GM10266 (cell line): ENCODE measurements around the gene PLEKHH2.
A peak's percentile ranks its signal among the peaks of the same experiment; 100 is the strongest.
"Not testable (repeated sequence)": the region's sequence is repeated elsewhere in the genome, so short reads cannot be mapped to it uniquely, and the experiment has no call there.

Source experiments
- DNase-seq: peaks from one replicate; pipeline ENCODE4 v3.0.0; 2012; ENCODE audit errors: extremely low spot score
- TF ChIP-seq, protein P1 (sequence below): IDR thresholded peaks from 2 replicates; pipeline ENCODE4 v1.5.1; 2012; ENCODE audit warnings: mild to moderate bottlenecking, low read depth; ENCODE audit not compliant: control insufficient read depth, insufficient read depth; ENCODE audit errors: missing control alignments

Gene PLEKHH2

DNA sequence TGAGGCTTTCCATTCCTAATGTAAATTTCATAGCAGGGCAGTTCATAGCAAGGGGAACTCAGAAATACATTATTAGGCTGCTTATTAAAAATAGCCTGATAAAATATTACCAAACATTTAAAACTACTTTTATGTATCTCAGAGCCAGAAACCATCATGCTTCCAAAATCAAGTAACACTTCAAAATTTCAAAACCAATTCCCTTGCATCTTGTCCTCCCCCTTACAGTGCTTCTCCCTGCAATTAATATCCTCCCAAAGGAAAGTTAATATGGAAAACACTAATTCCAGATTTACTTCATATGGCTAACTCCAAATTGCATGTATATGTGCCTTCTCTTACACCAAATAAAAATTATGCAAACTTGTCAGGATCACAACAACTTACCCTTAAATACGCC lies 6.6 kb downstream of the PLEKHH2 start:
- TF ChIP-seq, protein P1, sequence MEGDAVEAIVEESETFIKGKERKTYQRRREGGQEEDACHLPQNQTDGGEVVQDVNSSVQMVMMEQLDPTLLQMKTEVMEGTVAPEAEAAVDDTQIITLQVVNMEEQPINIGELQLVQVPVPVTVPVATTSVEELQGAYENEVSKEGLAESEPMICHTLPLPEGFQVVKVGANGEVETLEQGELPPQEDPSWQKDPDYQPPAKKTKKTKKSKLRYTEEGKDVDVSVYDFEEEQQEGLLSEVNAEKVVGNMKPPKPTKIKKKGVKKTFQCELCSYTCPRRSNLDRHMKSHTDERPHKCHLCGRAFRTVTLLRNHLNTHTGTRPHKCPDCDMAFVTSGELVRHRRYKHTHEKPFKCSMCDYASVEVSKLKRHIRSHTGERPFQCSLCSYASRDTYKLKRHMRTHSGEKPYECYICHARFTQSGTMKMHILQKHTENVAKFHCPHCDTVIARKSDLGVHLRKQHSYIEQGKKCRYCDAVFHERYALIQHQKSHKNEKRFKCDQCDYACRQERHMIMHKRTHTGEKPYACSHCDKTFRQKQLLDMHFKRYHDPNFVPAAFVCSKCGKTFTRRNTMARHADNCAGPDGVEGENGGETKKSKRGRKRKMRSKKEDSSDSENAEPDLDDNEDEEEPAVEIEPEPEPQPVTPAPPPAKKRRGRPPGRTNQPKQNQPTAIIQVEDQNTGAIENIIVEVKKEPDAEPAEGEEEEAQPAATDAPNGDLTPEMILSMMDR, result no peak
- no peak for DNase-seq

DNA sequence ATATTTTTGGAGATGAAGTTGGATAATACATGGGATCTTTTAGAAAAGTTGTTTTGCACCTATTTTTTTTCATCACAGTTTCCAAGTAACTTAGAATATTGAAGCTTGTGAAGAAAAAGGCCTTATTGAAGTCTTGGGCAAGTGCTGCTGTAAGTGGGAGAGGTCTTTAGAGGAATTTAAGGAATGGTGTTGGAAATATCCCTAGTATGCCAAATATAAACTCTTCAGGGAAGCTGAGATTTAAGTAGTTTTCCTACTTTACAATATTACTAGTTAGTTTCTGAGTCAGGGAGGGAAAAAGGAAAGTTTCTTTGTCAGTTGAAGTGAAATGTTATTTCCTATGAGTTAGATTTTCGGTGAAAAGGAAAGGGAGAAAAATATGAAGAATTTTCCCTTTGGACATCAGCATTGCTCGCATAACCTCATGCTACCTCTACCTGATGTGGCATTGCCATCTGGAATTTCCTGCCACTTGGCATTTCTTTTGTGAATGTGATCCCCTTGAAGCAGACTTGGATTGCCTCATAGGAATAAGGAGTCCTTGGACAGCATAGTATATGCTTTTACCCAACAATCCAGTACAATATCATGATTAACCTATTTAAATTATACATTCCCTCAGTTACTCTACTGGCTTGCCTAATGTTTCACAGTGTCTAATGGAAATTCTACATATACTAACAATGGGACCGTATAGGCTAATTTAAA lies 12.1 kb downstream of the PLEKHH2 start:
- TF ChIP-seq, protein P1, result no peak

DNA sequence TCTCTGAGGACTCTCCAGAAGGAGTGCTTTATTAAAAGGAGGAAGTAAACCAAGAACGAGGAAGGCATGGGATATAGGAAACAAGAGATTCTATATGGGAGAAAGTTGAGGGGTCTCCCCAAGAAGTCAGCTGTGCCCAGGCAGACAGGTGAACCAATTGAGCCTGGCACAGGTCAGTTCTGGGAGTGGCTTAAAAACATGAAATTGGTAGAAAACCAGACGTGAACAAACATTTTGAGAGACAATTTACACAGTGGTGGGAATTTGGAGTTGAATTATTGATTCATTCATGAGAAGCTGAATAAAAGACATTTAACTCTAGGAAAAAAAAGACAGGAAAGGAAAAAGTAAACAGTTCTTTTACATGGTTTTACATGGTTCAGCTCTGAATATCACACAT lies 16.4 kb downstream of the PLEKHH2 start:
- TF ChIP-seq, protein P1, result no peak

More for the DNA sequence above, 12.1 kb downstream of the PLEKHH2 start:
- no peak for DNase-seq

DNA sequence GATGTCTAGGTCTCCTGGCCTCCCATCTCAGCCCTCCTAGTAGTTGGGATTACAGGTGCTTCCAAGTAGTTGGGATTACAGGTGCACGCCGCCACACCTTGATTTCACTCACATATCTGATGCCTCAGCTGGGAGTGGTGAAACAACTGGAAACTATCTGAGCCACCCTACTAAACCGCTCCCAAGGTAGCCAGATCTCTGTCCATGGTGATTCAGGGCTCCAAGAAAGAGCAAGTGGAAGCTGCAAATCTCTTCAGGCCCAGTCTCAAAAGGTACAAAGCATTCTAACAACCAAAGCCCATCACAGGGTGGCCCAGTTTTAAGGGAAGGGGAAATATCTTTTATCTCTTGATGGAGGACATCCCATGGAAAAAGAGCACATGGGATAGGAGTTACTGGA lies 20.2 kb downstream of the PLEKHH2 start:
- DNase-seq, result no peak
- TF ChIP-seq, protein P1, result no peak

More for the DNA sequence above, 16.4 kb downstream of the PLEKHH2 start:
- DNase-seq, result no peak

DNA sequence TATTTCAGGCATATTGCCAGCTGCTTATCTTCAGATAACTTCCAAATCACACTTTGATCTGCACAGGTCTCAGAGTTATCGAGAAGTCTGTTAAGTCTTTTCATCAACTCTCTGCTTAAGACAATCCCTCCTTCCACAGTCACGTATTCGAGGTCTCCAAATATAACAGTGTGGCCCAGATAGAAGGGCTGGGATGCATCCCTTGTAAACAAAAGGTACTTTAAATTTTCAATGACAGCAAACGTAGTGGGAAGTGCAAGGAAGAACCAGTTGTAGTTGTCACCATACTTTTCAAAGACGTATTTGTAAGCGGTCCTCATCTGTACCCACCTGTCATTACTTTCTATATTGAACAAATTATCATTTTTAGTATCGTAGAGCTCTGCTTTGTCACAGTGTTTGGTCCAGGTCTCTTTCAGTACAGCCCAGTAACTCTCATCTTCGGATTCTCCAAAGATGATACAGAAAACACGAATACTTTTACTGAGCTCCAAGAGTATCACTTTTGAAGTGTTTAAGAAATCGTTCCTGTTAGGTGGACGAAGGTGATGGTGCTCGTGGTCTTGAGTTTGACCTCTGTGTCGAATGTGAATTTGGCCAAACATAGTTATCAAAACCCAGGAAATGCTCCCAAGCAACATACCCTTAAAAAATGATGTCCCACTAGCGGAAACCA lies 38.7 kb downstream of the PLEKHH2 start:
- DNase-seq, result no peak
- TF ChIP-seq, protein P1, result no peak

DNA sequence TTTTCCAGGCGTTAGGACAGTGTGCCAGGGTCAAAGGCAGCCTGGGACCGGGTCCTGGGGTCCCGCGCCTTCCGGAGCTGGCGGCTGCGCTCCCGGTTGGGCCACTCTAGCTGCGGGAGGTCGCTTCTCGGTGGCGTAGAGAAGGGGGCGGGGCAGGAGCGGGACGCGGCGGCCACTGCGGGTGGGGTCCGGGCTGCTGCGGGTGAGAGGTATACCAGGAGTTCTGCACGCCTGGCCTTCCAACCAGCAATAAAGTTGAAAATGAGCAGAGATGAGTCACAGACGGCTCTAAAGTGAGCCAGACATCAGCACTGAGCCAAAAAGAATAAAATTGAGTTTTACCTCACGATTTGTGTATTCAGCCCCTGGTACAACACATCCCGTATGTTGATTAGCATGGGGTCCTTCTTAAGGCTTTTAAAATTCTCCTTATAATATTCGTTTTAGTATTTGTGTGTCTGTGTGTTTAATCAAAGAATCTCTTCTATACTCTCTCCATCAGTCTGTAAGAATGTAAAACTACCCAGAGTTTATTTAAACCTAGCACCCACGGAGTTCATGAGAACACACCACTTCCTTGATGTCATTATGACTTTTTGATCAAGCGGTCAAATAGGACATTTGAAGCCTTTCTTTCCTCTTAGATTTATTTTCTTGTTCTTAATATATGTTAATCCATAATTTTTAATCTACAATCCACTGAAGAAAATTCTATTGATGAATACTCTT lies 39.4 kb downstream of the PLEKHH2 start, which contains the start of gene C1GALT1C1L:
Gene C1GALT1C1L, minus strand, starts transcription at position 108 of the 729 bp plus-strand sequence. Its CDS starts 107 bp downstream, at position 1.
- TF ChIP-seq, protein P1, result no peak
- peak; percentile 44 for DNase-seq

DNA sequence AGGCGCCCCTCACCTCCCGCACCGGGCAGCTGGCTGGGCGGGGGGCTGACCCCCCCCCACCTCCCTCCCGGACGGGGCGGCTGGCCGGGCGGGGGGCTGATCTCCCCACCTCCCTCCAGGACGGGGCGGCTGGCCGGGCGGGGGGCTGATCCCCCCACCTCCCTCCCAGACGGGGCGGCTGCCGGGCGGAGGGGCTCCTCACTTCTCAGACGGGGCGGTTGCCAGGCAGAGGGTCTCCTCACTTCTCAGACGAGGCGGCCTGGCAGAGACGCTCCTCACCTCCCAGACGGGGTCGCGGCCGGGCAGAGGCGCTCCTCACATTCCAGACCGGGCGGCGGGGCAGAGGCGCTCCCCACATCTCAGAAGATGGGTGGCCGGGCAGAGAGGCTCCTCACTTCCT lies 40.7 kb downstream of the PLEKHH2 start:
- DNase-seq, result not testable (repeated sequence)
